Right lobe of liver (tissue), 4 donors: ENCODE results near the gene SPATA31C2.

Source experiments
- CTCF ChIP-seq, 4 donors: fragments of 200-600 bp in 3 of 4; fragments of 450-650 bp in 1 of 4; IDR thresholded peaks; one replicate each; pipeline versions ENCODE4 v1.5.1 to v1.8.0; 2016 to 2022; ENCODE audit warnings: antibody characterized with exemption in 4 of 4, mild to moderate bottlenecking in 2 of 4
- POLR2A ChIP-seq: fragments of 450-650 bp; IDR thresholded peaks from one replicate; pipeline ENCODE4 v1.6.1; 2017; ENCODE audit warnings: antibody characterized with exemption, mild to moderate bottlenecking
- donor health status: DM: no; HTN: no; CAD: no.
- donor health status: DM: no; HTN: no; CAD: no.
- donor health status: DM: no; HTN: yes; CAD: no.

- TF ChIP-seq CTCF (IDR thresholded peaks at IDR 0.05) (no peak), POLR2A (no peak)
These were observed 40.4 kb upstream of the SPATA31C2 start for GRCh38 chr9:88178641-88179040.
